GM04504 (cell line): ENCODE data around the gene ANKRD13B.

Experiments used
- DNase-seq: peaks from one replicate; pipeline ENCODE4 v3.0.0-alpha.2; 2012; ENCODE audit warnings: low read depth

Gene ANKRD13B

GRCh38 chr17:29594519-29595090 lies 1.7 kb downstream of the ANKRD13B start:
- DNase-seq: no peak

- DNase-seq: no peak
These were observed 2.4 kb downstream of the ANKRD13B start for GRCh38 chr17:29595107-29595942.

GRCh38 chr17:29595943-29596774 lies 3.2 kb downstream of the ANKRD13B start:
- no peak for DNase-seq

GRCh38 chr17:29596811-29597210 lies 3.9 kb downstream of the ANKRD13B start:
- DNase-seq: no peak

GRCh38 chr17:29597361-29598172 lies 4.6 kb downstream of the ANKRD13B start:
- DNase-seq: no peak

GRCh38 chr17:29603109-29603674 lies 10.3 kb downstream of the ANKRD13B start:
- DNase-seq: no peak

GRCh38 chr17:29607557-29608195 lies 14.7 kb downstream of the ANKRD13B start:
- no peak for DNase-seq

- no peak for DNase-seq
These were observed 16.1 kb downstream of the ANKRD13B start for GRCh38 chr17:29608986-29609385.

GRCh38 chr17:29610395-29610794 lies 17.5 kb downstream of the ANKRD13B start:
- DNase-seq: no peak

GRCh38 chr17:29611351-29612093 lies 18.6 kb downstream of the ANKRD13B start:
- DNase-seq: no peak

- no peak for DNase-seq
These were observed 19.1 kb downstream of the ANKRD13B start for GRCh38 chr17:29612094-29612403.

GRCh38 chr17:29612404-29613280 lies 19.7 kb downstream of the ANKRD13B start:
- DNase-seq: no peak

GRCh38 chr17:29613352-29613837 lies 20.5 kb downstream of the ANKRD13B start:
- DNase-seq: peak; percentile 56

GRCh38 chr17:29613856-29614255 lies 20.9 kb downstream of the ANKRD13B start:
- no peak for DNase-seq

GRCh38 chr17:29614349-29615047 lies 21.6 kb downstream of the ANKRD13B start:
- no peak for DNase-seq

- no peak for DNase-seq
These were observed 22.1 kb downstream of the ANKRD13B start for GRCh38 chr17:29615048-29615385.

GRCh38 chr17:29615492-29616299 lies 22.8 kb downstream of the ANKRD13B start:
- peak; percentile 58 for DNase-seq
